T-helper 17 cell (primary cell): ENCODE results near the gene DCPS. TPM values are rescaled to one million over a fixed set of nuclear protein-coding genes. Genes with fewer than 3 reads are reported as not detected.

Source experiments
- total RNA-seq, 4 donors: library from RNA in 2 of 4; stranded (reverse) in 2 of 4; gene quantifications; one replicate each; pipeline ENCODE4 v1.2.3 and lab custom pipeline; 2022 to 2026

The DCPS gene
- total RNA-seq, 2 donors from 2014 or later: 12.1 to 14.9 TPM

Other genes starting within 250 kb of the DCPS start
- gene CDON, start 241.2 kb upstream of the DCPS start, total RNA-seq: 1 to 10 TPM; 2.0 TPM
- 10 to 100 TPM; 33.2 to 41.2 TPM for gene RPUSD4, start 92.4 kb upstream of the DCPS start, total RNA-seq
- gene FAM118B, start 92.3 kb upstream of the DCPS start, total RNA-seq: 1 to 10 TPM; 2.5 to 2.8 TPM
- gene SRPRA, start 35.2 kb upstream of the DCPS start, total RNA-seq: 100 to 1,000 TPM; 182 to 192 TPM
- gene FOXRED1, start 34.9 kb upstream of the DCPS start, total RNA-seq: 10 to 100 TPM; 21.7 to 24.9 TPM
- 10 to 100 TPM; 13.1 to 14.1 TPM for gene TIRAP, start 21.0 kb upstream of the DCPS start, total RNA-seq
- gene ST3GAL4, start 51.6 kb downstream of the DCPS start, total RNA-seq: 1 to 10 TPM; 3.0 to 4.8 TPM